ENCODE measurements around the gene SLITRK5.

DNA sequence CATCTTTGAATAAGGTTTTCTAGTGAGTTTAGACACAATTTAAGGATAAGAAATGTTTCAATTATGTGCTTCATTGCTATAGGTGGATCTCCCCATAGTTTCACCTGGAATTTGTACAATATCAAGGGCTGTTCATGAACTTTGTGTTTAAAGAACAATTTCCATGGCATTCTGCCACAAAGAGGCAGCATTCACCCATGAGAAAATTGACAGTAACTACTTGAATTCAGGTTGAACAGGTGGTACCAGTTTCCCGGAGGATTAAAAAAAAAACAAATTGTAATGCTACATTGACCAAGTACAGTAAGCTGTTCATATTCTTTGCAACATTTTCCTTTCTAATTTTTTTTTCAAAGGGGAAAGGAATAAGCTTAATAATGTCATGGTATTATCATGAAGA is 9.1 kb downstream of the SLITRK5 start:
- TF ChIP-seq EZH2 (IDR thresholded peaks at IDR 0.05; ENCODE audit: low read depth, unreplicated experiment), result no peak
- TF ChIP-seq, protein P1, sequence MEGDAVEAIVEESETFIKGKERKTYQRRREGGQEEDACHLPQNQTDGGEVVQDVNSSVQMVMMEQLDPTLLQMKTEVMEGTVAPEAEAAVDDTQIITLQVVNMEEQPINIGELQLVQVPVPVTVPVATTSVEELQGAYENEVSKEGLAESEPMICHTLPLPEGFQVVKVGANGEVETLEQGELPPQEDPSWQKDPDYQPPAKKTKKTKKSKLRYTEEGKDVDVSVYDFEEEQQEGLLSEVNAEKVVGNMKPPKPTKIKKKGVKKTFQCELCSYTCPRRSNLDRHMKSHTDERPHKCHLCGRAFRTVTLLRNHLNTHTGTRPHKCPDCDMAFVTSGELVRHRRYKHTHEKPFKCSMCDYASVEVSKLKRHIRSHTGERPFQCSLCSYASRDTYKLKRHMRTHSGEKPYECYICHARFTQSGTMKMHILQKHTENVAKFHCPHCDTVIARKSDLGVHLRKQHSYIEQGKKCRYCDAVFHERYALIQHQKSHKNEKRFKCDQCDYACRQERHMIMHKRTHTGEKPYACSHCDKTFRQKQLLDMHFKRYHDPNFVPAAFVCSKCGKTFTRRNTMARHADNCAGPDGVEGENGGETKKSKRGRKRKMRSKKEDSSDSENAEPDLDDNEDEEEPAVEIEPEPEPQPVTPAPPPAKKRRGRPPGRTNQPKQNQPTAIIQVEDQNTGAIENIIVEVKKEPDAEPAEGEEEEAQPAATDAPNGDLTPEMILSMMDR (conservative IDR thresholded peaks at IDR 0.05; ENCODE audit: low read depth in 2 of 2), result peak; percentile 45 to 50
- TF ChIP-seq, protein P2, sequence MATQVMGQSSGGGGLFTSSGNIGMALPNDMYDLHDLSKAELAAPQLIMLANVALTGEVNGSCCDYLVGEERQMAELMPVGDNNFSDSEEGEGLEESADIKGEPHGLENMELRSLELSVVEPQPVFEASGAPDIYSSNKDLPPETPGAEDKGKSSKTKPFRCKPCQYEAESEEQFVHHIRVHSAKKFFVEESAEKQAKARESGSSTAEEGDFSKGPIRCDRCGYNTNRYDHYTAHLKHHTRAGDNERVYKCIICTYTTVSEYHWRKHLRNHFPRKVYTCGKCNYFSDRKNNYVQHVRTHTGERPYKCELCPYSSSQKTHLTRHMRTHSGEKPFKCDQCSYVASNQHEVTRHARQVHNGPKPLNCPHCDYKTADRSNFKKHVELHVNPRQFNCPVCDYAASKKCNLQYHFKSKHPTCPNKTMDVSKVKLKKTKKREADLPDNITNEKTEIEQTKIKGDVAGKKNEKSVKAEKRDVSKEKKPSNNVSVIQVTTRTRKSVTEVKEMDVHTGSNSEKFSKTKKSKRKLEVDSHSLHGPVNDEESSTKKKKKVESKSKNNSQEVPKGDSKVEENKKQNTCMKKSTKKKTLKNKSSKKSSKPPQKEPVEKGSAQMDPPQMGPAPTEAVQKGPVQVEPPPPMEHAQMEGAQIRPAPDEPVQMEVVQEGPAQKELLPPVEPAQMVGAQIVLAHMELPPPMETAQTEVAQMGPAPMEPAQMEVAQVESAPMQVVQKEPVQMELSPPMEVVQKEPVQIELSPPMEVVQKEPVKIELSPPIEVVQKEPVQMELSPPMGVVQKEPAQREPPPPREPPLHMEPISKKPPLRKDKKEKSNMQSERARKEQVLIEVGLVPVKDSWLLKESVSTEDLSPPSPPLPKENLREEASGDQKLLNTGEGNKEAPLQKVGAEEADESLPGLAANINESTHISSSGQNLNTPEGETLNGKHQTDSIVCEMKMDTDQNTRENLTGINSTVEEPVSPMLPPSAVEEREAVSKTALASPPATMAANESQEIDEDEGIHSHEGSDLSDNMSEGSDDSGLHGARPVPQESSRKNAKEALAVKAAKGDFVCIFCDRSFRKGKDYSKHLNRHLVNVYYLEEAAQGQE (IDR thresholded peaks at IDR 0.05; ENCODE audit: unreplicated experiment), result no peak
- TF ChIP-seq ZNF331 (CRISPR knock-in tag; IDR thresholded peaks at IDR 0.05; ENCODE audit: low read depth), result no peak
- TF ChIP-seq, protein P3, sequence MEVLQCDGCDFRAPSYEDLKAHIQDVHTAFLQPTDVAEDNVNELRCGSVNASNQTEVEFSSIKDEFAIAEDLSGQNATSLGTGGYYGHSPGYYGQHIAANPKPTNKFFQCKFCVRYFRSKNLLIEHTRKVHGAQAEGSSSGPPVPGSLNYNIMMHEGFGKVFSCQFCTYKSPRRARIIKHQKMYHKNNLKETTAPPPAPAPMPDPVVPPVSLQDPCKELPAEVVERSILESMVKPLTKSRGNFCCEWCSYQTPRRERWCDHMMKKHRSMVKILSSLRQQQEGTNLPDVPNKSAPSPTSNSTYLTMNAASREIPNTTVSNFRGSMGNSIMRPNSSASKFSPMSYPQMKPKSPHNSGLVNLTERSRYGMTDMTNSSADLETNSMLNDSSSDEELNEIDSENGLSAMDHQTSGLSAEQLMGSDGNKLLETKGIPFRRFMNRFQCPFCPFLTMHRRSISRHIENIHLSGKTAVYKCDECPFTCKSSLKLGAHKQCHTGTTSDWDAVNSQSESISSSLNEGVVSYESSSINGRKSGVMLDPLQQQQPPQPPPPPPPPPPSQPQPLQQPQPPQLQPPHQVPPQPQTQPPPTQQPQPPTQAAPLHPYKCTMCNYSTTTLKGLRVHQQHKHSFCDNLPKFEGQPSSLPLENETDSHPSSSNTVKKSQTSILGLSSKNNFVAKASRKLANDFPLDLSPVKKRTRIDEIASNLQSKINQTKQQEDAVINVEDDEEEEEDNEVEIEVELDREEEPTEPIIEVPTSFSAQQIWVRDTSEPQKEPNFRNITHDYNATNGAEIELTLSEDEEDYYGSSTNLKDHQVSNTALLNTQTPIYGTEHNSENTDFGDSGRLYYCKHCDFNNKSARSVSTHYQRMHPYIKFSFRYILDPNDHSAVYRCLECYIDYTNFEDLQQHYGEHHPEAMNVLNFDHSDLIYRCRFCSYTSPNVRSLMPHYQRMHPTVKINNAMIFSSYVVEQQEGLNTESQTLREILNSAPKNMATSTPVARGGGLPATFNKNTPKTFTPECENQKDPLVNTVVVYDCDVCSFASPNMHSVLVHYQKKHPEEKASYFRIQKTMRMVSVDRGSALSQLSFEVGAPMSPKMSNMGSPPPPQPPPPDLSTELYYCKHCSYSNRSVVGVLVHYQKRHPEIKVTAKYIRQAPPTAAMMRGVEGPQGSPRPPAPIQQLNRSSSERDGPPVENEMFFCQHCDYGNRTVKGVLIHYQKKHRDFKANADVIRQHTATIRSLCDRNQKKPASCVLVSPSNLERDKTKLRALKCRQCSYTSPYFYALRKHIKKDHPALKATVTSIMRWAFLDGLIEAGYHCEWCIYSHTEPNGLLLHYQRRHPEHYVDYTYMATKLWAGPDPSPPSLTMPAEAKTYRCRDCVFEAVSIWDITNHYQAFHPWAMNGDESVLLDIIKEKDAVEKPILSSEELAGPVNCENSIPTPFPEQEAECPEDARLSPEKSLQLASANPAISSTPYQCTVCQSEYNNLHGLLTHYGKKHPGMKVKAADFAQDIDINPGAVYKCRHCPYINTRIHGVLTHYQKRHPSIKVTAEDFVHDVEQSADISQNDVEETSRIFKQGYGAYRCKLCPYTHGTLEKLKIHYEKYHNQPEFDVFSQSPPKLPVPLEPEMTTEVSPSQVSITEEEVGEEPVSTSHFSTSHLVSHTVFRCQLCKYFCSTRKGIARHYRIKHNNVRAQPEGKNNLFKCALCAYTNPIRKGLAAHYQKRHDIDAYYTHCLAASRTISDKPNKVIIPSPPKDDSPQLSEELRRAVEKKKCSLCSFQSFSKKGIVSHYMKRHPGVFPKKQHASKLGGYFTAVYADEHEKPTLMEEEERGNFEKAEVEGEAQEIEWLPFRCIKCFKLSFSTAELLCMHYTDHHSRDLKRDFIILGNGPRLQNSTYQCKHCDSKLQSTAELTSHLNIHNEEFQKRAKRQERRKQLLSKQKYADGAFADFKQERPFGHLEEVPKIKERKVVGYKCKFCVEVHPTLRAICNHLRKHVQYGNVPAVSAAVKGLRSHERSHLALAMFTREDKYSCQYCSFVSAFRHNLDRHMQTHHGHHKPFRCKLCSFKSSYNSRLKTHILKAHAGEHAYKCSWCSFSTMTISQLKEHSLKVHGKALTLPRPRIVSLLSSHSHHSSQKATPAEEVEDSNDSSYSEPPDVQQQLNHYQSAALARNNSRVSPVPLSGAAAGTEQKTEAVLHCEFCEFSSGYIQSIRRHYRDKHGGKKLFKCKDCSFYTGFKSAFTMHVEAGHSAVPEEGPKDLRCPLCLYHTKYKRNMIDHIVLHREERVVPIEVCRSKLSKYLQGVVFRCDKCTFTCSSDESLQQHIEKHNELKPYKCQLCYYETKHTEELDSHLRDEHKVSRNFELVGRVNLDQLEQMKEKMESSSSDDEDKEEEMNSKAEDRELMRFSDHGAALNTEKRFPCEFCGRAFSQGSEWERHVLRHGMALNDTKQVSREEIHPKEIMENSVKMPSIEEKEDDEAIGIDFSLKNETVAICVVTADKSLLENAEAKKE (CRISPR knock-in tag; IDR thresholded peaks at IDR 0.05), result no peak
- TF ChIP-seq JUNB (IDR thresholded peaks at IDR 0.05; ENCODE audit: unreplicated experiment), result no peak

Measured in GM23338 (cell line).